ENCODE data around the gene C1QA. TPM values are rescaled to one million over a fixed set of nuclear protein-coding genes. Genes with fewer than 3 reads are reported as not detected.
A peak's percentile ranks its signal among the peaks of the same experiment; 100 is the strongest.

Gene C1QA
- polyA plus RNA-seq, 2 of the 4 experiments (the other 2 are of a cell fraction), result not detected

GRCh38 chr1:22651941-22652856, 15.8 kb downstream of the C1QA start:
- 46% methylated on average over 10 of the region's 15 CpGs for WGBS (ENCODE audit: missing lambda C conversion rate)
- ChIA-PET POLR2A (no interaction called here), CTCF (interaction anchor here (0.7 to 3.2 kb wide), 4 partner anchors 10 to 232 kb away, joined by 3 to 12 read pairs (median 4); no protein-coding TSS in a partner anchor)
- ATAC-seq (no peak), FAIRE-seq (no peak), DNase-seq (ENCODE audit: low read depth in 1 of 2, low spot score in 1 of 2) (no peak)
- Histone ChIP-seq H3K4me3 (no peak overlapping the region), H3K4me2 (no peak overlapping the region), H3K9me3 (no peaks in the 10 kb centered on the region), H3K27ac (no peak overlapping the region), H3K4me1 (no peaks in the 10 kb centered on the region)
- TF ChIP-seq SREBF2 (IDR thresholded peaks at IDR 0.05) (no peak), NFE2L2 (conservative IDR thresholded peaks at IDR 0.05; ENCODE audit: low read length) (no peak), ESRRA (IDR thresholded peaks at IDR 0.05; ENCODE audit: borderline replicate concordance, low read length) (no peak), EP300 (IDR thresholded peaks at IDR 0.05) (no peak), BHLHE40 (IDR thresholded peaks at IDR 0.05; ENCODE audit: low read depth, low read length) (no peak), HES2 (IDR thresholded peaks at IDR 0.05) (no peak), ZSCAN20 (CRISPR knock-in tag; IDR thresholded peaks at IDR 0.05) (no peak), EHMT2 (IDR thresholded peaks at IDR 0.05; ENCODE audit: low read depth) (no peak)
- TF ChIP-seq, protein P1, sequence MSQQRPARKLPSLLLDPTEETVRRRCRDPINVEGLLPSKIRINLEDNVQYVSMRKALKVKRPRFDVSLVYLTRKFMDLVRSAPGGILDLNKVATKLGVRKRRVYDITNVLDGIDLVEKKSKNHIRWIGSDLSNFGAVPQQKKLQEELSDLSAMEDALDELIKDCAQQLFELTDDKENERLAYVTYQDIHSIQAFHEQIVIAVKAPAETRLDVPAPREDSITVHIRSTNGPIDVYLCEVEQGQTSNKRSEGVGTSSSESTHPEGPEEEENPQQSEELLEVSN (IDR thresholded peaks at IDR 0.05; ENCODE audit: borderline replicate concordance, low read depth), result no peak
- TF ChIP-seq, protein P2, sequence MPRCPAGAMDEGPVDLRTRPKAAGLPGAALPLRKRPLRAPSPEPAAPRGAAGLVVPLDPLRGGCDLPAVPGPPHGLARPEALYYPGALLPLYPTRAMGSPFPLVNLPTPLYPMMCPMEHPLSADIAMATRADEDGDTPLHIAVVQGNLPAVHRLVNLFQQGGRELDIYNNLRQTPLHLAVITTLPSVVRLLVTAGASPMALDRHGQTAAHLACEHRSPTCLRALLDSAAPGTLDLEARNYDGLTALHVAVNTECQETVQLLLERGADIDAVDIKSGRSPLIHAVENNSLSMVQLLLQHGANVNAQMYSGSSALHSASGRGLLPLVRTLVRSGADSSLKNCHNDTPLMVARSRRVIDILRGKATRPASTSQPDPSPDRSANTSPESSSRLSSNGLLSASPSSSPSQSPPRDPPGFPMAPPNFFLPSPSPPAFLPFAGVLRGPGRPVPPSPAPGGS (IDR thresholded peaks at IDR 0.05), result no peak
- TF ChIP-seq, protein P3, sequence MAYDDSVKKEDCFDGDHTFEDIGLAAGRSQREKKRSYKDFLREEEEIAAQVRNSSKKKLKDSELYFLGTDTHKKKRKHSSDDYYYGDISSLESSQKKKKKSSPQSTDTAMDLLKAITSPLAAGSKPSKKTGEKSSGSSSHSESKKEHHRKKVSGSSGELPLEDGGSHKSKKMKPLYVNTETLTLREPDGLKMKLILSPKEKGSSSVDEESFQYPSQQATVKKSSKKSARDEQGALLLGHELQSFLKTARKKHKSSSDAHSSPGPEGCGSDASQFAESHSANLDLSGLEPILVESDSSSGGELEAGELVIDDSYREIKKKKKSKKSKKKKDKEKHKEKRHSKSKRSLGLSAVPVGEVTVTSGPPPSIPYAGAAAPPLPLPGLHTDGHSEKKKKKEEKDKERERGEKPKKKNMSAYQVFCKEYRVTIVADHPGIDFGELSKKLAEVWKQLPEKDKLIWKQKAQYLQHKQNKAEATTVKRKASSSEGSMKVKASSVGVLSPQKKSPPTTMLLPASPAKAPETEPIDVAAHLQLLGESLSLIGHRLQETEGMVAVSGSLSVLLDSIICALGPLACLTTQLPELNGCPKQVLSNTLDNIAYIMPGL (CRISPR knock-in tag; IDR thresholded peaks at IDR 0.05; ENCODE audit: borderline replicate concordance), result no peak

DNA sequence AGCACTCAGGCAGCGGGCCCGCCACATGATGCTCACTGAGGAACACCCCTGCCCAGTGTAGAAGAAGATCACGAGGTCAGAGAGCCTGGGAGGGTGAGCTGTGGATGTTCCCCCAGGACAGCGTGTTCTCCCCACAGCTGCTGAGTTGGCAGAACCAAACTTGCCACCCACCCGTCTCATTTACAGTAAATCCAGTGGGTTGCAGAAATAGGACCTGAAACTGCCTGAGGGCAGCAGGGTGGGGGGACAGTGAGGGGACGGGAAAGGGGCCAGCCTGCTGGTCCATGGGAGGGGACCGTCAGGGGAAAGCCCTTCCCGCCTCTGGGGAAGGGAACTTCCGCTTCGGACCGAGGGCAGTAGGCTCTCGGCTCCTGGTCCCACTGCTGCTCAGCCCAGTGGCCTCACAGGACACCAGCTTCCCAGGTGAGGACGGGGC, 16.5 kb downstream of the C1QA start, which contains the start of gene C1QB:
Gene C1QB (plus strand): TSS at position 356 of the 436 bp plus-strand sequence. CDS start 6,227 bp downstream, outside the sequence.
- TF ChIP-seq BHLHE40 (IDR thresholded peaks at IDR 0.05; ENCODE audit: low read depth, low read length) (no peak), MAFK (IDR thresholded peaks at IDR 0.05; ENCODE audit: partially characterized antibody) (peak; percentile 16)
- ATAC-seq (no peak), FAIRE-seq (no peak), DNase-seq (ENCODE audit: low read depth in 1 of 2, low spot score in 1 of 2) (no peak)
- 91% methylated on average over 8 of the region's 13 CpGs for WGBS (ENCODE audit: missing lambda C conversion rate)
- CTCF ChIA-PET, result interaction anchor here (0.8 to 3.2 kb wide), 3 partner anchors 11 to 233 kb away, joined by 3 to 12 read pairs (median 9); no protein-coding TSS in a partner anchor
- Histone ChIP-seq H3K9me3 (no peaks in the 10 kb centered on the region), H3K4me2 (no peak within 1 kb of the TSS), H3K4me1 (no peaks in the 10 kb centered on the region), H3K4me3 (no peak within 1 kb of the TSS), H3K27ac (no peak within 1 kb of the TSS)
- POLR2A ChIA-PET, result no interaction called here

- 15% methylated on average over 5 of the region's 5 CpGs for WGBS (ENCODE audit: missing lambda C conversion rate)
- Histone ChIP-seq H3K9me3 (no peaks in the 10 kb centered on the region), H3K4me3 (no peak overlapping the region), H3K4me2 (no peak overlapping the region), H3K4me1 (no peaks in the 10 kb centered on the region), H3K27ac (no peak overlapping the region)
- FAIRE-seq (no peak), ATAC-seq (peak; percentile 64 to 85; a peak in 4 of 6 replicates), DNase-seq (ENCODE audit: low read depth in 1 of 2, low spot score in 1 of 2) (peak; percentile 25 to 45)
- TF ChIP-seq EHF (CRISPR knock-in tag; IDR thresholded peaks at IDR 0.05) (no peak), ZFP36 (IDR thresholded peaks at IDR 0.05; ENCODE audit: borderline replicate concordance, partially characterized antibody) (peak; percentile 75), RCOR1 (IDR thresholded peaks at IDR 0.05; ENCODE audit: low read depth, low read length) (no peak), TFCP2L1 (CRISPR knock-in tag; IDR thresholded peaks at IDR 0.05) (no peak), RARB (CRISPR knock-in tag; IDR thresholded peaks at IDR 0.05) (no peak)
- POLR2A ChIA-PET, result no interaction called here
- CTCF ChIA-PET, result interaction anchor here (1.0 to 3.7 kb wide), 8 partner anchors 8 to 524 kb away, joined by 3 to 23 read pairs (median 4); no protein-coding TSS in a partner anchor
Observed at GRCh38 chr1:22654692-22655091, 18.3 kb downstream of the C1QA start.
